ENCODE measurements around the gene AICDA.

- no peak for TF ChIP-seq CTCF (IDR thresholded peaks at IDR 0.05)
- TF ChIP-seq POLR2A (IDR thresholded peaks at IDR 0.05), result no peak
Observed at GRCh38 chr12:8655421-8655820, 42.8 kb upstream of the AICDA start.
